Stimulated activated CD4-positive, alpha-beta T cell treated with anti-CD3 and anti-CD28 coated beads, TNF-alpha, amount 100 ng/mL, for 48 hours (primary cell): ENCODE measurements around the gene CDKN1C.

ENCODE experiments used
- DNase-seq, 3 donors: peaks; one replicate each; pipeline ENCODE4 v3.0.0-alpha.2; 2020; ENCODE audit warnings: low read depth in 3 of 3

Gene CDKN1C

DNA sequence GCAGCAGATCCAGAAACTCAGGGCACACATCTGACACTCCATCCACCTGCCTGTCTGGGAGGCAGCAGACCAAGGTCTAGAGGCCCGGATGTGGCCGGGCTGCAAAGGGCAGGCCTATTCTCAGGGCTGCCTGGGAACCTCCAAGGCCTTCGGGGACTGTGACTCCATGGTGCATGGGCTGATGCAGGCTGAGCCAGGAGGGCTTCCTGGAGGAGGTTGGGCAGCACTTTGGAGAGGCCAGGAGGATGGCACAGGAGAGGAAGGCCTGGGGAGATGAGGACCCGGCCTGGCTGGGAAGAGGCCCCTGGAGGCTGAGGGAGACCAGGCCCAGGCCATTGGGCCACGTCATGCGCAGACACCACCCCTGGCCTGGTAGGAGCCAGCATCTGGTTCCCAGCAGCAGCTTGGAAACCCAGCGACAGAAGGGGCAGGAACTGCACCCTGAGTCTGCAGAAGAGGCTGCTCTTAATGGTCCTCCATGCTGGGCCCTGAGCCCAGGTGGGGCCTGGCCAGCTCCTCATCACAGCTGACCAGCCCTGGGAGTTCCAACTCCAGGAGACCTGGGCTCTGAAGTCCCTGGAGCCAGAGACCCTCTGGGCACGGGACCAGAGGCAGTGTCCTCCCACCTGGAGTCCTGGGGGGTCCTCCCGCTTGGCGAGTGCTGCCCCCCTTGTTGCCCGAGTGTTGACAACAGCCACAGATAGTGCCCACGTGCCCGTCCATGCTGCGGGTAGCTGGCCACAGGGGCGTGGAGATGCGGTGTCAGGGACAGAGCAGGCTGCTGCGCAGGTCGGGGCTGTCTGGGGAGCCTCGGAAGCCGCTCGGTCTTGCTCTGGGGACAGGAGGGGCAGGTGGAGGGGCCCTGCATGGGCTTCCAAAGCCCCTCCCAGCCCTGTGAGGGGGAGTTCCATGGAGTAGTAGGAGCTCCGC lies 38.1 kb upstream of the CDKN1C start:
- DNase-seq, result no peak

DNA sequence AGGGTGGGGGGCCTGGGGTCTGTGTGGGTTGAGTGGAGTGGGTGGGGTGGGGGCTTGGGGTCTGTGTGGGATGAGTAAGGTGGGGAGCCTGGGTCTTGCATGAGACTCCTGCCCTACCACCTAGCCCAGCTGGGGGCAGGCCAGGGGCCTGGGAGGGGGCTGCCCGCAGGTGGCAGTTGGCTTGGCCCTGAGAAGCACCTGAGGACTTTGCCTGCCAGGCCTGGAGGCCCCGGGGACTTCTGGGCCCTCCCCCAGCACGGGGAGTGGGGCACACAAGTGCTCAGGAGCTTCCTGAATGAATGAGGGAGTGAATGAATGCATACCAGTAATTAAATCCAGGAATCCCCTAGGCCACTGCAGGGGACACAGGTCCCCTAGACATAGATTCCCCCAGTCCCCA lies 37.1 kb upstream of the CDKN1C start:
- no peak for DNase-seq

DNA sequence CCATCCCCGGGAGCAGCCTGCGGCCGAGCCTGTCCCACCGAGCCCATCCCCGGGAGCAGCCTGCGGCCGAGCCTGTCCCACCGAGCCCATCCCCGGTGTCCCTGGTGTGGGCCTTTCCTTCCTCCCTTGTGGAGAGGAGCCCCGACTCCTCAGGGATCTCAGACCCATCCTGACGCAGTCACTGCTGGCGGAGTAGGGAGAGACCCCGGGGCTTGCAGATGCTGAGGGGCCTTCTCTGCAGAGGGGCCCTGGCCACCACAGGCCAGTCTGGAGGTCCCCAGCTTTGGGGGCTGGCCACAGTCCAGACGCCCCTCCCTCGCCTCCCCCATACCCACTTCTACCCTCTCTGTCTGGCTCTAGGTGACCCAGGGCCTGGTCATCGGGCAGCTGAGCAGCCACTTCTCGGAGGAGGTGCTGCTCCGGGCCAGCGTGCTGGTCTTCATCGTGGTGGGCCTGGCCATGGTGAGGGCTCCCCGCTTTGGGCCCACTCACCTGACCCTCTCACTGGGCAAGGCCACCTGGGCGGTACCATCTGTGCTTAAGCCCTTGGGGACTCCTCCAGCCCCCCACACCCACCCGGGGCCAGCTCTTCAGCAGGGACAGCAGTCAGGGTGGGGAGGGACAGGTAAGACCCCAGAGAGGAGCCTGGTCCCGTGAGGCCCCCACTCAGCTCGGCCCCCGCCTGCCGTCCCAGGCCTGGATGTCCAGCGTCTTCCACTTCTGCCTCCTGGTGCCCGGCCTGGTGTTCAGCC lies 36.3 kb upstream of the CDKN1C start:
- no peak for DNase-seq

DNA sequence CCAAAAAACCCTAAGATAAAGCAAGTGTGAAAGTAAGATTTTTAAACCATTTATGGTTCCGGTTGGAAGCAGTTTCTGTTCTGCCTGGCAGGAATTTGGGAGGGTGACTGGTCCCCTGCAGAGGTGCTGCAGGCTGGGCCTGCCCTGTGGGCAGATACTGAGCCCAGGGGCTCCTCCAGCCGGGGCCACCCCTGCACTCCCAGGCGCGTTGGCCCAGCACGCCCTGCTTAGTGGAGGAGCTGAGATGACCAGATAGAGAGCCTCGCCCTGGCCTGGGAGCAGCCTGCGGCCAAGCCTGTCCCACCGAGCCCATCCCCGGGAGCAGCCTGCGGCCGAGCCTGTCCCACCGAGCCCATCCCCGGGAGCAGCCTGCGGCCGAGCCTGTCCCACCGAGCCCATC lies 35.7 kb upstream of the CDKN1C start:
- no peak for DNase-seq

DNA sequence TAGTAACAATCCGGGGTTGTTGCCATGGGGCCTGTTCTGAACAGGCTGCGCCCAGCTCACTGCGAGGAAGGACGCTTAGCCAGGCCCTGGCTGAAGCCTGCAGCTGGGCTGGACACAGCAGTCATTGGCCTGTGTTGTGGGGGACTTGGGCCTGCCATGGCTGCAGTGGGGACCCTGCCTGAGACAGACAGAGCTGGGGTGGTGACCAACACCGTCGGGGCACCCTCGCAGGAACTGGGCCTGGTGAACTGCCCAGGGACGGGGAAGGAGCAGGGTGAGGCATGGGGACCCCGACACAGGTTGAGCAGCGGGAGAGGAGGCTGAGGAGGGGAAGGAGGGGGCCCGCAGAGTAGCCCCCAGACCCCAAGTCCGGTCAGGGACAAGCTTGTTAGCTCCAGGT lies 34.8 kb upstream of the CDKN1C start:
- no peak for DNase-seq

DNA sequence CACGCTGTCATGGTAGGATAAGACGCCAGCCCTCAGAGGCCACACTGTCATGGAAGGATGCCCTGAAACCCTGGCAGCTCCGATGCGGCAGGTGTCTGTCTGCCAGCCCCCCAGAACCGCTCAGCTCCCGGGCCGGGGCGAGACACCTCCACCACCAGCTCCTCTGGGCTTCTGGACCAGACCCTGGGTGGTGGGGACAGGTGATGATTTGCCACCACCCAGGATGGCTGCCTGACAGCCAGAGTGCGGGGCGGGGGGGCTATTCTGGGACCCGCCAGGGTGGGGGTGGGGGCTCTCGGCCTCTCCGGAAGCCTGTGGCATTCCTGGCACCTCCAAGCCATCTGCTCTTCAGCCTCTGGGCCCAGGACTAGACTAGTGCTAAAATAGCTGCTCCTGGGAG lies 34.3 kb upstream of the CDKN1C start:
- no peak for DNase-seq

DNA sequence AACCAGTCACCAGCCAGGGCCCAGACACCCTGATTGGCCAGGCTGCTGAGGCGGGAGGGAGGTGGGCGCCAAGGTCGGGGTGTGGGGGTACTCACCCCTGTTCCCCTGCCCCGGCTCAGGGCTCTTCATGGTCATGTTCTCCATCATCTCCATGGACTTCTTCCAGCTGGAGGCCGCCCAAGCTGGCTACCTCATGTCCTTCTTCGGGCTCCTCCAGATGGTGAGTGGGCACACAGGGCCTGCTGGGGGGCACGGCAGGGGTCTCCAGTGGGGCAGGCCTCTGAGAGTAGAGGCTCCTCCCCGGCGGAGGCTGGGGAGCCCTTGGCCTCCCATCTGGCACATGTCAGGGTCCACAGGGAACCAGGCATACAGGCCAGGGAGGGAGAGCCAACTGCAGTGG lies 33.6 kb upstream of the CDKN1C start:
- no peak for DNase-seq

DNA sequence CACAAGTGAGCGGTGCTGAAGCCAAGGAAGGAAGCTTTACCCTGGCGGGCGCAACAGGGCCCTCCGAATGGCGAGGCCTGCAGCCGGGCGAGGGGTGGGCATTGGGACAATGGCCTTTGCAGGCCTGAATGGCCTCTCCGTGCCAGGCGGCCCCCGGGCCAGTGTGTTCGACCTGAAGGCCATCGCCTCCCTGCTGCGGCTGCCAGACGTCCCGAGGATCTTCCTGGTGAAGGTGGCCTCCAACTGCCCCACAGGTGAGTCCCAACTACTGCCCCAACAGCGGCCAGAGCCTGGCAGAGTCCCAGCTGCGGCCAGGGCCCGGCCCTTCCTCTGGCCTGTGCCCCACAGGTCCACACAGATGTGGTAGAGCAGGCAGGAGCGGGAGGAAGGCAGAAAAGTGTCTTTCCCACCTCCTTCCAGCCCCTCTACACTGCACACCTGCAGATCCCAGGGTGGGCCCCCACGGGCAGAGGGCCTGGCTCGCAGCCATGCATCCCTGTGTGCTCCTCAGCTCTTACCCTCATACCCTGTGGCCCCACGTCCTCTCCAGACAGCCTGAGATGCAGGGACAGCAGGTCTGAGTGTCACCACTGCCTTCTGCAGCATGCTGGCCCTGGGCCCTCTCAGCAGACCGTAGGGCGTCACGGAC lies 32.4 kb upstream of the CDKN1C start:
- no peak for DNase-seq

DNA sequence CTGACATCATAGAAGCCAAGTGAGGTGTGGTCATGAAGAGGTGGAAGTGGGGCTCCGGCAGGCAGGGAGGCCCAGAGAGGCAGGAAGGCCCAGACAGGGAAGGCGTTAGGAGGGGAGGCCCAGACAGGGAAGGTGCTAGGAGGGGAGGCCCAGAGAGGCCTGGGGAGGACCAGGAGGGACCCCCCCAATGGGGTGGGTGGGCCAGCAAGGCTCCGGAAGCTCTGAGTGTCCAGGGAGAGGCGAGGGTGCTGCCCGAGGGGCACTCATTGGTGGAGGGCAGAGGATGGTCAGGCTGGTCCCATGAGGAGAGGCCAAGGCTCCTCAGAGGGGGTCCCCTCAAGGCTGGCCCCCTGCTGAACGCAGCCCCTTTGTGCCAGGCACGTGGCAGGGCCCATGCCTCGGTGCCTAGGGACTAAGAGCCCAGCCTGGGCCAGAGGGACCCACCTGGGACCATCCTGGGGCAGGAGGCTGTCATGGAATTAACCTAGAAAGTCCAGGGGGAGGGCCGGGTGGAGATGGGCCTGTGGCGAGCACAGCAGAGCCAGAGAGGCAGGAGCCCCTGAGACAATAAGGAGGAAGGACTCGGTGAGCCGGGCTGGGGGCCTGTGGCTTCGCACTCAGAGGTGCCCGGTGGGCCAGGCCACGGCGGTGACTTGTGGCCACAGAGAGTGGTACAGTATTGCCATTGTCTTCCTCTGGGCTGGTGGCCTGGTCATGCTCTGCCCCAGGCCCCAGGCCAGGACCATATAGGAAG lies 31.5 kb upstream of the CDKN1C start:
- DNase-seq, result no peak

DNA sequence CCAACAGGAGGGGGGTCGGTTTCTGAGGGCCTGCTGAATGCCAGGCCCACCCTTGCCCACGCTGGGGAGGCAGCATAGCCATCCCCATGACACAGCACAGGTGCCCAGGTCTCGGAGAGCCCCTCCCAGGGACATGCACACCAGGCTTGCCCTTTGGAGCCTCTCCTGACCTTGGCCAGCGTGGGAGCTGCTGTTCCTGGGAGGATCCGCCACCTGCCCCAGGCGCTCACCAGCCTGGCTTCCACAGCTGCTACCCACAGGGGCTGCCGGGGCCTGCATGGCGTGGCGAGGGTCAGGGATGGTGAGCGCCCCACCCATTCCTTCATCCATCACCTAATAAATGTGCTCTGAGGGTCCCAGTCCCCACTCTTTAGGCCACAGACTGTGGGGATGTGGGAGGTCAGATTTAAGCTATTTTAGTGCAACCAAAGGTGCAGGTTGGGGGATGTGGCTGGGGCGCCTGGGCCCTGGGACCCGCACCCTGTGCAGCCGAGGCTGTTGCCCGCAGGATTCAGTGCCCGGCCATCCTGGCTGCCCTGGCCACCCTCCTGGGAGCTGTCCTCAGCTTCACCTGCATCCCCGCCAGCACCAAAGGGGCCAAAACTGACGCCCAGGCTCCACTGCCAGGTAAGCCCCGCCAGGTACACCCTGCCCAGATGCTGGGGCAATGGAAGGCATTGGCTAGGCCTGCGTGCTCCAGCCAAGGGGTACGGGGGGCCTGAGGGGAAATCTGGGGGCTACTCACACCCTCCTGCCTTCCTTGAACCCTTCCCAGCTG lies 30.7 kb upstream of the CDKN1C start:
- no peak for DNase-seq

DNA sequence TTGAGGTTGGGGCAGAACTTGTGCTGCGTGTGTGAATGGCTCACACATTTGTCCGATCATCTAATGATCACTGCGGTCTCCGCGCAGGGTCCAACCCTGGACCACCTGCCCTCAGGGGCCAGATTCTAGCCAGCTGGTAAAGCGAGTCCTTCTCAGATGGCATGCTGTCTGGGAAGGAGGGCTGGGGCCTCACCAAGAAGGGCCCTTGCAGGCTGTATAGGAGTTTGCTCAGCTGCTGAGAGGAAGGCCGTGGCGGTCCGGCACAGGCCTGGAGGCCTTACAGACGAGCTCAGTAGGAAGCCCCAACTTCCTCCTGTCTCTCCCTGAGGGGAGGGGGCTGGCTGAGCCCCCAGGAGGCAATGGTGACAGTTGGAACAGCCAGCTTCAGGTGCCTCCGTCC lies 29.9 kb upstream of the CDKN1C start:
- no peak for DNase-seq

DNA sequence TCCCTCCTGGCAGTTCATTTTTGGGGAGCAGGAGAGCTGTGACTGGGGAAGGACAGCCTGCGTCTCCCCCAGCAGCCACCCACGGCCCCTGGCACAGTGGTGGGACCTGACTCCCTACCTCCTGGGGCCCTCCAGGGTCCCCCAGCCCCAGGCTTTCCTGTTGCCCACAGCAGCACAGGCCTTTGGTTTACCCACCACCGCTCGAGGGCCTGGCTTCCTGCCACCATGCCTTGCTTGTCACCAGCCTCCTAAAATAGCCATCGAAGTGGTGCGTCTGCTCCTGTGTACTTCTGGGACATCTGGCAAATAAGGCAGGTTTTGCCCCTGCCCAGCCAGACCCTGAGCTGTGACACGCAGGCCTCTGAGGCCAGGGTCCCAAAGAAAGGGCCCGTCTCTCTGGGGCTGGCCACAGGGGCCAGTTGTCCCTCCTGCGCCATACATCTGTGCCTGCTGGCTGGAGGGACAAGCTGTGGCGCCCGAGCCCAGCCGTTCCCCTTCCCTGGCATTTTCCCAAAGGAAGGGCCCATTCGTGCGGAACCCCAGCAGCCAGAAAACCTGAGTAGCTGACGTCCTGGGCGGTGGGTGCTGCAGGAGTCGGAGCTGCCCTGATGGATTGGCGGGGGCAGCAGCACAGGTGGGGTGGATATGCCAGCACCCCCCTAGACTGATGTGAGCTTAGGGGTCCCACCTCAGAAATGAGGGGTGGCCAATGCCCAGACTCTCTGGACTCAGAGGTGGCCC lies 29.1 kb upstream of the CDKN1C start:
- DNase-seq, result no peak

DNA sequence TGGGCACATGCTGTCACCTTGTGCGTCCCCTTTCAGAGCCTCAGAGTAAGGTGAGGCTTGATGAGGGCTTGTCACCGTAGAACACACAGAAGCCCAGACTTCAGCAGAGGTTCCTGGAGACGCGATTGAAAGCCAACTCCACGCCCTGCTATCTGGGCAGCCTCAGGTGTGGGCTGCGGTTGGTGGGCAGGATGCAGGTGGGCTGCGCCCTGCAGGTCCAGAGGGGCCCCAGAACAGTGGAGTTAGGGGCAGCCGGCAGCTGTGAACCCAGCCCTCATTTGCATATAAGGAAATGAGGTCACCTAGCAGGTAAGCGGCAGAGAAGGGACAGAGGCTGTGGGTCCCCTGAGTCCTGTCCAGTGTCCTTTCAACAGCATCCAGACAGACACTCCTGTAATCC lies 28.2 kb upstream of the CDKN1C start:
- no peak for DNase-seq

DNA sequence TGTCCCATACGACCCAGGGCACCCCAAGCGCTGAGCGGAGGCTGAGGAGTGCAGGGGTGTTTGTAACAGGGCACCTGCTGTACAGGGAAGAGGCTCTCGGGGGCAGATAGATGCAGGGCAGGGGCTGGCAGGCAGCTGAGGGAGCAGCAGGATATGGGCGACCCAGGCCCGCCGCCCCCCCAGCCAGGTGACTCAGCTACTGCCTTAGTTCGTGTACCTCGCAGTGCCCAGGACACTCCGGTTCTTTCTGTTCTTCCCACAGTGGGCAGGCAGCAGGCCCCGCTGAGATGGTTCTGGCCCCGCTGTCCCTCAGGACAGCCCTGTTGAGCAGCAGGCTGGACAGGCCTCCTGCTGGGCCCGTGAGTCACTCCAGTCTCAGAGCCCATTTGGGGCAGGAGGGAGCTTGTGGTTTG lies 27.4 kb upstream of the CDKN1C start:
- no peak for DNase-seq

DNA sequence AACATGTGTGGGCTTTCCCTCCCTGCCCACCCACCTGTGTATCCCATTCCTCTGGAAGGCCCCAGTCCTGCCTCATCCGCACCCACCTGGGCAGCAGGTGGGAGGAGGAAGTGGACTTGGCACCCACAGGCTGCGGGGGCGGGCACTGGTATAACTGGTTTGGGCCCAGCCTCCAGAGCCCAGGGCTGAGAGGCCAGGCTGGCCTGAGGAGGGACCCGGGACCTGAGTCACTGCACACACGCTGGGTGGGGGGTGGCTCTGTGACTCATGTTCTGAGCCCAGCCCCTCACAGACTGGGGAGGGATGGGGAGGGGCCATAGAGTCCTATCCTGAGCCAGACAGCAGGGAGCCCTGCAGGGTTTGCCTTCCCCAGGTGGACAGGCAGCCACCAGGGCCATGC lies 26.9 kb upstream of the CDKN1C start:
- DNase-seq, result no peak

DNA sequence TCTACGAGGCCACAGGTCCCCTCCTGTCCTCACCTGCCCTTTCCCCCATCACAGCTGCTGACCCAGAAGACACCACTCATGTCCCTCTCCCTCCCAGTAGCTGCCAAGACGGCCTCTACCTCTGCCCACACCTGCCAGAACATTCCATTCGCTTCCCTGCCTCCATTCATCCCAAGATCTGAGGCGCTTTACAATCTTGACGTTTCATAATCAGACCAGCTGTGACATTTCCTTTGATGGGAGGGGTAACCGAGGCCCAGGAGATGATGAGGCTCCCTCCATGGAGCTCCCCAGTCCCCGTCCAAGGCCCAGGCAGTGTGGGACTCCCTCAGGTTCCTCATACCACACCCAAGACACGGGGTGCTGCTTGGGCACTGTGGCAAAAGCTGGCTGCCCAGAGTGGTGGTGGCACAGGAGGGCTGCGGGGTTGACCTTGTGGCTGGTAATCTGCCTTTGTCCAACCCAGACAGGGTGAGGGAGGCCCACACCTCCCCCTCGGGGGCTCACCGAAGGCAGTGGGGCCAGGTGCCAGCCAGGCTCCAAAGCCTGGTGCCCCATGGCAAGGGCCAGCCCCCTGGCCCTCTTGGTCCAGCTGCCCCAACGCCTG lies 26.3 kb upstream of the CDKN1C start:
- DNase-seq, result no peak

DNA sequence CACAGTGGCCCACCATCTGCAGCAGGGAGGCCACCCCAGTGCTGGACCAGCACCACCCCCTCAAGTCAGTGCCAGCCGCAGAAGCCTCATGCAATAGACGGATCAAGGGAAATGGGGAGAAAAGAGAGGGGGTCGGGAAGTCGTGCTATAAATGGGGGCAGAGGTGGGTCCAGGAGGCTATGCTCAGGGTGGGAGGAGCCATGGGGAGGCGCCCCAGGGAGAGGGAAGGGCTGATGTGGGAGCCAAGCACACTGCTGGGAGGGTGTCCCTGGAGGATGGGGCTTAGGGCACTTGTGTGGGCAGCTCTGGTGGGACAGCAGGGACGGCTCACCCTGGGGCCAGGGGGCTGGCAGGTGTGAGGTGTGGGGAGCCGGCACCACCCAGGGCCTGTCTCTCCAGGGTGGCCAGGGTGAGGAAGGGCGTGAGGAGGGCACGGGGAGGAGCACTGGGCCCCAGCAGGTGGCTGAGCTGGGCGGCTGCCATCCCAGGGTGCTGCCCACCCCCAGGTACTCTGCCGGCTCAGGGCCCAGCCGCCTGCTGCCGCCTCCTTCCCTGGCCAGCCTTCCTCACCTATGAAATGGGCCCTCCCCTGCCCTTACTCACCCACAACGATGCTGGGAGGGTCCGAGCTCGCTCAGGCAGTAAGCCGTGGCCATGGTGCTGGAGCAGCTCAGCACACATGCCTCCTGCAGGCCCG lies 25.7 kb upstream of the CDKN1C start:
- no peak for DNase-seq

DNA sequence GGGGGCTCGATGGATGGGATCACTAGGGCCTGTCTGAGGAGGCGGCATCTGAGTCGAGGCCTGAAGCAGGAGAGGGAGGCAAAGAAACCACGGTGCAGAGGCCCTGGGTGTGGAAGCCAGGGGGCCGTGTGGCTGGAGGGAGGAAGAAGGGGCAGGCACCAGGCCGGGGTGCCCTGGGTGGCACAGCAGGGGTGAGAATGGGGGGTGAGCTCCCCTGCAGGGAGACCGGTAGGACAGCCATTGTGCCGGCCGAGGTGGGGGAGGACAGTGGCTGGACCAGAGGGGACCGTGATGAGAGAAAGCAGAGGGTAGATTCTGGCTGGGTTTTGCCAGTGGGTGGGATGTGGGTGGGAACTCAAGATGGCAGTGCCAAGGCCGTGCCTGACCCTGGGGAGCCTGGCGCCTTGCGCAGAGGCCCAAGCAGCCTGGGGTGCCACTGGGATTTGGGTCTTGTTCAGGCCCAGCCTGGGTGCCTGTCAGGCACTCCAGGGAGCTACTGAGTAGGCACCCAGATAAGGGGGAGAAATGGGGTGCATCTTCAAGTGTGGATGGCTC lies 24.9 kb upstream of the CDKN1C start:
- no peak for DNase-seq
